HepG2 (cell line): ENCODE data around the gene GFRA1. TPM values are rescaled to one million over a fixed set of nuclear protein-coding genes. Genes with fewer than 3 reads are reported as not detected.

Experiments used
- ARNT2 ChIP-seq: sonication (generic); formaldehyde crosslinking; IDR thresholded peaks from 2 replicates; pipeline ENCODE4 v1.8.0; 2022; ENCODE audit warnings: mild to moderate bottlenecking, low read depth, missing genetic modification reagents, moderate library complexity
- CREM ChIP-seq, 2 experiments: sonication (generic) in 1 of 2; formaldehyde crosslinking in 1 of 2; IDR thresholded peaks; 2 replicates each; pipeline versions ENCODE4 v1.4.0 to v1.6.1; 2016 to 2020; ENCODE audit warnings: antibody characterized with exemption in 1 of 2, mild to moderate bottlenecking in 1 of 2, missing genetic modification reagents in 1 of 2
- ETV6 ChIP-seq: sonication (generic); formaldehyde crosslinking; conservative IDR thresholded peaks from 2 replicates; pipeline ENCODE4 v1.4.0; 2020; ENCODE audit warnings: missing genetic modification reagents
- FOXM1 ChIP-seq: sonication (generic); formaldehyde crosslinking; IDR thresholded peaks from 2 replicates; pipeline ENCODE4 v1.5.0; 2020; ENCODE audit warnings: missing genetic modification reagents
- GABPA ChIP-seq, 2 experiments: IDR thresholded peaks; 2 replicates each; pipeline ENCODE4 v1.6.1; 2011 to 2016; ENCODE audit warnings: low read depth in 2 of 2, low read length in 1 of 2, missing biosample characterization in 1 of 2, missing genetic modification characterization in 1 of 2
- GATA4 ChIP-seq: sonication (generic); IDR thresholded peaks from 2 replicates; pipeline ENCODE4 v1.6.1; 2016; ENCODE audit warnings: antibody characterized with exemption, low read depth, borderline replicate concordance
- IKZF4 ChIP-seq: sonication (generic); formaldehyde crosslinking; IDR thresholded peaks from 2 replicates; pipeline ENCODE4 v1.5.1; 2020; ENCODE audit warnings: borderline replicate concordance, mild to moderate bottlenecking, low read depth, missing genetic modification reagents; ENCODE audit errors: not compliant biosample characterization
- KDM1A ChIP-seq: IDR thresholded peaks from 2 replicates; pipeline ENCODE4 v1.6.1; 2016; ENCODE audit warnings: missing compliant biosample characterization
- MED13 ChIP-seq: sonication (generic); formaldehyde crosslinking; IDR thresholded peaks from 2 replicates; pipeline ENCODE4 v1.5.0; 2020; ENCODE audit warnings: missing genetic modification reagents
- MLLT10 ChIP-seq: sonication (generic); formaldehyde crosslinking; IDR thresholded peaks from 2 replicates; pipeline ENCODE4 v1.4.0; 2020; ENCODE audit warnings: missing genetic modification reagents
- MXD4 ChIP-seq: IDR thresholded peaks from 2 replicates; pipeline ENCODE4 v1.6.1; 2016; ENCODE audit warnings: mild to moderate bottlenecking, missing biosample characterization, missing genetic modification reagents
- NFAT5 ChIP-seq: sonication (generic); formaldehyde crosslinking; IDR thresholded peaks from 2 replicates; pipeline ENCODE4 v1.4.0; 2020; ENCODE audit warnings: missing genetic modification reagents
- NFIC ChIP-seq: IDR thresholded peaks from 2 replicates; pipeline ENCODE4 v1.6.1; 2012; ENCODE audit warnings: mild to moderate bottlenecking, low read length, inconsistent platforms
- POLR2G ChIP-seq: fragments of 200-400 bp; formaldehyde crosslinking; IDR thresholded peaks from 2 replicates; pipeline ENCODE4 v1.6.1; 2018; ENCODE audit warnings: mild to moderate bottlenecking, low read depth, low read length, moderate library complexity
- THRA ChIP-seq: sonication (generic); formaldehyde crosslinking; IDR thresholded peaks from 2 replicates; pipeline ENCODE4 v1.4.0; 2020; ENCODE audit warnings: missing genetic modification reagents, borderline replicate concordance
- ZBTB25 ChIP-seq: IDR thresholded peaks from 2 replicates; pipeline ENCODE4 v1.6.1; 2018; ENCODE audit warnings: missing genetic modification reagents
- ZFP1 ChIP-seq: IDR thresholded peaks from 2 replicates; pipeline ENCODE4 v1.6.1; 2016
- ZNF205 ChIP-seq: IDR thresholded peaks from 2 replicates; pipeline ENCODE4 v1.6.1; 2018; ENCODE audit warnings: missing biosample characterization, missing genetic modification reagents
- ZNF33B ChIP-seq: sonication (generic); formaldehyde crosslinking; IDR thresholded peaks from 2 replicates; pipeline ENCODE4 v1.5.1; 2020; ENCODE audit warnings: mild to moderate bottlenecking, missing genetic modification reagents
- ZNF691 ChIP-seq: sonication (generic); formaldehyde crosslinking; IDR thresholded peaks from 2 replicates; pipeline ENCODE4 v1.4.0; 2020; ENCODE audit warnings: missing genetic modification reagents, low read depth, mild to moderate bottlenecking, borderline replicate concordance
- polyA plus RNA-seq, 8 experiments: library from polyadenylated mRNA; depleted of rRNA in 3 of 8; stranded (reverse) in 7 of 8; unstranded in 1 of 8; fragments of >200 nt; fragmentation: Illumina TruSeq in 4 of 8; extraction: Trizol in 4 of 8; gene quantifications; 2 replicates each; pipeline versions ENCODE4 v1.2.1 to v1.2.3, GENCODE V29; 2011 to 2016; ENCODE audit warnings: low read depth in 4 of 8, missing spikeins in 1 of 8, mixed read lengths in 1 of 8; ENCODE audit not compliant: insufficient read depth in 1 of 8
- total RNA-seq, 5 experiments: library from RNA; depleted of rRNA; stranded (reverse); fragments of >200 nt; fragmentation: Illumina TruSeq; extraction: Trizol; gene quantifications; 2 replicates each; pipeline ENCODE4 v1.2.3, GENCODE V29; 2016; ENCODE audit warnings: low read depth in 1 of 5

GFRA1 gene
- total and polyA plus RNA-seq, 2 of the 13 experiments (the other 11 are each of a cell fraction or from before 2014, with no cell fraction given), result not detected

- TF ChIP-seq THRA (CRISPR knock-in tag) (peak; percentile 89; the same call in 1 of the 2 replicates), FOXM1 (CRISPR knock-in tag) (no peak), POLR2G (no peak), ZFP1 (peak; percentile 96), GATA4 (peak; percentile 65; the same call in 1 of the 2 replicates), ARNT2 (CRISPR knock-in tag) (no peak), ETV6 (CRISPR knock-in tag) (0 out of 2 replicates have a peak, but pooled peaks have one; percentile 40), ZNF691 (CRISPR knock-in tag) (no peak), MXD4 (CRISPR knock-in tag) (no peak), MLLT10 (CRISPR knock-in tag) (no peak), GABPA (IDR thresholded peaks at IDR 0.05; ENCODE audit: low read depth, low read length) (no peak), GABPA (CRISPR knock-in tag; IDR thresholded peaks at IDR 0.05; ENCODE audit: low read depth) (peak; percentile 47), KDM1A (CRISPR knock-in tag) (peak; percentile 90), ZNF33B (CRISPR knock-in tag) (no peak), NFIC (peak; percentile 90), NFAT5 (CRISPR knock-in tag) (no peak), IKZF4 (CRISPR knock-in tag) (no peak), ZNF205 (peak; percentile 71; the same call in 1 of the 2 replicates), MED13 (CRISPR knock-in tag) (no peak), CREM (IDR thresholded peaks at IDR 0.05) (peak; percentile 86), CREM (CRISPR knock-in tag; IDR thresholded peaks at IDR 0.05) (no peak), ZBTB25 (CRISPR knock-in tag) (peak; percentile 82)
Observed at GRCh38 chr10:116056445-116057293, 216.3 kb downstream of the GFRA1 start (continued).
